CD4-positive, alpha-beta memory T cell (primary cell): ENCODE results near the gene KRT36. TPM values are rescaled to one million over a fixed set of nuclear protein-coding genes. Genes with fewer than 3 reads are reported as not detected.

ENCODE experiments used
- CTCF ChIA-PET: fragments of 350-600 bp; sonication (Branson Sonifier 250); formaldehyde crosslinking; loops from one replicate; lab custom pipeline; 2021; ENCODE audit warnings: inconsistent platforms; ENCODE audit not compliant: partially characterized antibody; lab: Charles Lee
- POLR2A ChIA-PET: fragments of 350-600 bp; sonication (Branson Sonifier 250); formaldehyde crosslinking; loops from one replicate; lab custom pipeline; 2021; ENCODE audit not compliant: partially characterized antibody; lab: Charles Lee
- DNase-seq, 5 donors: peaks; one replicate each; pipeline versions ENCODE4 v3.0.0 to v3.0.0-alpha.2; 2020 to 2022; ENCODE audit warnings: mixed read lengths in 1 of 5
- H3K27ac ChIP-seq: one replicate; pipeline ENCODE4 v1.7.0; 2013; ENCODE audit warnings: low read depth, low read length
- H3K27me3 ChIP-seq: 2 replicates; pipeline ENCODE4 v1.7.0; 2013; ENCODE audit warnings: mild to moderate bottlenecking, low read length, moderate library complexity; ENCODE audit not compliant: insufficient read depth
- H3K36me3 ChIP-seq: 2 replicates; pipeline ENCODE4 v1.7.0; 2013; ENCODE audit warnings: mild to moderate bottlenecking, low read length, moderate library complexity; ENCODE audit not compliant: insufficient read depth
- H3K4me1 ChIP-seq: 2 replicates; pipeline ENCODE4 v1.7.0; 2013; ENCODE audit warnings: mild to moderate bottlenecking, low read length, moderate library complexity; ENCODE audit not compliant: insufficient read depth
- H3K4me3 ChIP-seq, 2 donors: one replicate each; pipeline ENCODE4 v1.7.0; 2013; ENCODE audit warnings: low read length in 2 of 2, mild to moderate bottlenecking in 1 of 2
- H3K9me3 ChIP-seq, 2 donors: one replicate each; pipeline ENCODE4 v1.7.0; 2013; ENCODE audit warnings: low read length in 2 of 2, control low read depth in 1 of 2; ENCODE audit not compliant: control insufficient read depth in 1 of 2
- H3K27ac Mint-ChIP-seq, 7 donors: one replicate each; pipeline ENCODE4 v1.8.0; 2020 to 2021; ENCODE audit warnings: mixed read lengths in 7 of 7, mild to moderate bottlenecking in 6 of 7, inconsistent platforms in 3 of 7, moderate library complexity in 3 of 7
- H3K27me3 Mint-ChIP-seq, 2 donors: one replicate each; pipeline ENCODE4 v1.8.0; 2020 to 2021; ENCODE audit warnings: mixed read lengths in 2 of 2
- H3K36me3 Mint-ChIP-seq, 2 donors: one replicate each; pipeline ENCODE4 v1.8.0; 2020 to 2021; ENCODE audit warnings: mixed read lengths in 2 of 2, inconsistent platforms in 1 of 2, mild to moderate bottlenecking in 1 of 2
- H3K4me1 Mint-ChIP-seq, 4 donors: one replicate each; pipeline ENCODE4 v1.8.0; 2020 to 2021; ENCODE audit warnings: mixed read lengths in 4 of 4, mild to moderate bottlenecking in 1 of 4
- H3K4me3 Mint-ChIP-seq, 8 donors: one replicate each; pipeline ENCODE4 v1.8.0; 2020 to 2021; ENCODE audit warnings: mixed read lengths in 8 of 8, mild to moderate bottlenecking in 7 of 8, moderate library complexity in 6 of 8, inconsistent platforms in 3 of 8
- H3K9me3 Mint-ChIP-seq, 8 donors: one replicate each; pipeline ENCODE4 v1.8.0; 2020 to 2021; ENCODE audit warnings: mixed read lengths in 8 of 8, mild to moderate bottlenecking in 5 of 8, inconsistent platforms in 3 of 8, moderate library complexity in 1 of 8
- intact Hi-C: fragments of 100-400 bp; cut with micrococcal nuclease; formaldehyde crosslinking; loops from one replicate; pipeline ENCODE4 v1.15.1; 2023
- polyA plus RNA-seq, 2 donors: library from polyadenylated mRNA; unstranded; fragments of 300-500 nt; fragmentation: Illumina TruSeq; gene quantifications; one replicate each; pipeline ENCODE4 v1.2.3, GENCODE V29; 2021
- total RNA-seq, 2 experiments: library from RNA; stranded (reverse); gene quantifications; one replicate each; pipeline ENCODE4 v1.2.3, GENCODE V29; 2021

The KRT36 gene
- total and polyA plus RNA-seq, 4 experiments from 2014 or later, result not detected

GRCh38 chr17:41490000-41490990 lies 585 bp upstream of the KRT36 start:
- H3K27ac Mint-ChIP-seq, result peak overlapping the region in 5 of 7 donors; percentile 4 to 82 (median 22)
- peak overlapping the region in 3 of 8 donors; percentile 5 to 52 (median 11) for H3K4me3 Mint-ChIP-seq
- no peaks in the 10 kb centered on the region for H3K9me3 ChIP-seq
- H3K4me1 ChIP-seq, result peaks cover 11% of the 10 kb centered on the region
- DNase-seq, result no peak
- H3K27ac ChIP-seq, result no peak overlapping the region
- no peaks in the 10 kb centered on the region for H3K27me3 Mint-ChIP-seq
- ChIA-PET POLR2A (no interaction called here), CTCF (interaction anchor here (1.5 to 1.6 kb wide), 2 partner anchors 10 to 168 kb away, joined by 3 to 7 read pairs; partner anchors contain the start of gene KRT35)
- H3K27me3 ChIP-seq, result no peaks in the 10 kb centered on the region
- H3K36me3 Mint-ChIP-seq, result no peaks in the 10 kb centered on the region
- H3K9me3 Mint-ChIP-seq, result no peaks in the 10 kb centered on the region
- intact Hi-C loops, result no loop called here
- no peaks in the 10 kb centered on the region for H3K36me3 ChIP-seq
- H3K4me3 ChIP-seq, result no peak overlapping the region
- H3K4me1 Mint-ChIP-seq, result peaks cover 6 to 26% (median 12%) of the 10 kb centered on the region in 4 donors

- ChIA-PET POLR2A (no interaction called here), CTCF (interaction anchor here (1.2 to 1.7 kb wide), 3 partner anchors 9 to 631 kb away, joined by 3 to 8 read pairs (median 3); no protein-coding TSS in a partner anchor)
- Mint-ChIP-seq H3K4me3 (peak overlapping the region in 1 of 8 donors; percentile 21), H3K27ac (no peak overlapping the region), H3K4me1 (peaks cover 2 to 16% (median 11%) of the 10 kb centered on the region in 4 donors), H3K9me3 (no peaks in the 10 kb centered on the region), H3K36me3 (no peaks in the 10 kb centered on the region), H3K27me3 (no peaks in the 10 kb centered on the region)
- no peak for DNase-seq
- peaks cover 11% of the 10 kb centered on the region for H3K4me1 ChIP-seq
- H3K27me3 ChIP-seq, result no peaks in the 10 kb centered on the region
- no peak overlapping the region for H3K27ac ChIP-seq
- intact Hi-C loops, result no loop called here
- no peak overlapping the region for H3K4me3 ChIP-seq
- H3K36me3 ChIP-seq, result no peaks in the 10 kb centered on the region
- H3K9me3 ChIP-seq, result no peaks in the 10 kb centered on the region
Observed at GRCh38 chr17:41486809-41487530, 2.7 kb downstream of the KRT36 start.

GRCh38 chr17:41486316-41486715 lies 3.4 kb downstream of the KRT36 start:
- Mint-ChIP-seq H3K36me3 (no peaks in the 10 kb centered on the region), H3K9me3 (no peaks in the 10 kb centered on the region), H3K4me3 (no peak overlapping the region), H3K4me1 (peaks cover 2 to 16% (median 10%) of the 10 kb centered on the region in 4 donors), H3K27me3 (no peaks in the 10 kb centered on the region), H3K27ac (no peak overlapping the region)
- Histone ChIP-seq H3K9me3 (no peaks in the 10 kb centered on the region), H3K4me1 (peaks cover 11% of the 10 kb centered on the region), H3K27me3 (no peaks in the 10 kb centered on the region), H3K4me3 (no peak overlapping the region), H3K27ac (no peak overlapping the region), H3K36me3 (no peaks in the 10 kb centered on the region)
- DNase-seq, result no peak
- CTCF ChIA-PET, result interaction anchor here (1.2 kb wide), 1 partner anchor 62 kb away, joined by 3 read pairs; no protein-coding TSS in a partner anchor
- POLR2A ChIA-PET, result no interaction called here
- intact Hi-C loops, result no loop called here

- Histone ChIP-seq H3K36me3 (no peaks in the 10 kb centered on the region), H3K4me3 (no peak overlapping the region), H3K27ac (no peak overlapping the region), H3K4me1 (peaks cover 6% of the 10 kb centered on the region), H3K27me3 (no peaks in the 10 kb centered on the region), H3K9me3 (no peaks in the 10 kb centered on the region)
- peak overlapping the region in 2 of 7 donors; percentile 48 to 94 for H3K27ac Mint-ChIP-seq
- no peak overlapping the region for H3K4me3 Mint-ChIP-seq
- ChIA-PET CTCF (interaction anchor here (0.6 kb wide), 1 partner anchor 163 kb away, joined by 3 read pairs; no protein-coding TSS in a partner anchor), POLR2A (no interaction called here)
- intact Hi-C loops, result no loop called here
- H3K36me3 Mint-ChIP-seq, result no peaks in the 10 kb centered on the region
- no peaks in the 10 kb centered on the region for H3K9me3 Mint-ChIP-seq
- DNase-seq, result no peak
- peaks cover 2 to 9% (median 4%) of the 10 kb centered on the region in 4 donors for H3K4me1 Mint-ChIP-seq
- no peaks in the 10 kb centered on the region for H3K27me3 Mint-ChIP-seq
Observed at GRCh38 chr17:41484920-41485904, 4.5 kb downstream of the KRT36 start.

- Histone ChIP-seq H3K4me3 (no peak overlapping the region), H3K27ac (no peak overlapping the region), H3K9me3 (no peaks in the 10 kb centered on the region), H3K36me3 (no peaks in the 10 kb centered on the region), H3K4me1 (no peaks in the 10 kb centered on the region), H3K27me3 (no peaks in the 10 kb centered on the region)
- intact Hi-C loops, result no loop called here
- no peaks in the 10 kb centered on the region for H3K9me3 Mint-ChIP-seq
- no peaks in the 10 kb centered on the region for H3K36me3 Mint-ChIP-seq
- no peaks in the 10 kb centered on the region for H3K4me1 Mint-ChIP-seq
- no peak overlapping the region for H3K4me3 Mint-ChIP-seq
- H3K27ac Mint-ChIP-seq, result no peak overlapping the region
- ChIA-PET CTCF (interaction anchor here (0.6 to 1.3 kb wide), 3 partner anchors 65 to 162 kb away, joined by 3 read pairs; no protein-coding TSS in a partner anchor), POLR2A (no interaction called here)
- no peaks in the 10 kb centered on the region for H3K27me3 Mint-ChIP-seq
- DNase-seq, result no peak
Observed at GRCh38 chr17:41483991-41484826, 5.5 kb downstream of the KRT36 start.

GRCh38 chr17:41483531-41483930 lies 6.2 kb downstream of the KRT36 start:
- intact Hi-C loops, result no loop called here
- no peaks in the 10 kb centered on the region for H3K9me3 ChIP-seq
- no peak overlapping the region for H3K4me3 ChIP-seq
- CTCF ChIA-PET, result interaction anchor here (0.8 to 1.3 kb wide), 2 partner anchors 65 to 93 kb away, joined by 3 read pairs; no protein-coding TSS in a partner anchor
- Mint-ChIP-seq H3K9me3 (no peaks in the 10 kb centered on the region), H3K4me3 (no peak overlapping the region), H3K4me1 (no peaks in the 10 kb centered on the region), H3K27ac (peak overlapping the region in 2 of 7 donors; percentile 13 to 81), H3K36me3 (no peaks in the 10 kb centered on the region), H3K27me3 (no peaks in the 10 kb centered on the region)
- no peaks in the 10 kb centered on the region for H3K36me3 ChIP-seq
- no peak overlapping the region for H3K27ac ChIP-seq
- H3K4me1 ChIP-seq, result no peaks in the 10 kb centered on the region
- no peaks in the 10 kb centered on the region for H3K27me3 ChIP-seq
- POLR2A ChIA-PET, result no interaction called here
- DNase-seq, result no peak
